A549 (cell line): ENCODE data around the gene MRPL27.

ENCODE experiments used
- EP300 ChIP-seq, 2 experiments: fragments of >200 bp; sonication (Bioruptor Twin); formaldehyde crosslinking; IDR thresholded peaks; 2 replicates in 1 of 2; 3 replicates in 1 of 2; pipeline ENCODE4 v1.6.1; 2016 to 2017
- HEYL ChIP-seq: fragments of 250-450 bp; sonication (Bioruptor Pico); IDR thresholded peaks from 2 replicates; pipeline ENCODE4 v1.8.0; 2021; ENCODE audit warnings: mild to moderate bottlenecking, moderate library complexity

DNA sequence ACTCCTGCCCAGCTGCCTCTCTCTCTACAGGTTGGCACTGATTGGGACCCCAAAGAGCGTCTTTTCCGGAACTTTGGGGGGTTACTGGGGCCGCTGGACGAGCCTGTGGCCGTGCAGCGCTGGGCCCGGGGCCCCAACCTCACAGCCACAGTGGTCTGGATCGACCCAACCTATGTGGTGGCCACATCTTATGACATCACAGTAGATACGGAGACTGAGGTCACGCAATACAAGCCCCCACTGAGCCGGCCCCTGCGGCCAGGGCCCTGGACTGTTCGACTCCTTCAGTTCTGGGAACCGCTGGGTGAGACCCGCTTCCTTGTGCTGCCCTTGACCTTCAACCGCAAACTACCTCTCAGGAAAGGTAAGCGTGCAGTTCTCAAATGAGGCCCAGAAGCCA is 14.8 kb downstream of the MRPL27 start:
- TF ChIP-seq HEYL (CRISPR knock-in tag) (no peak), EP300 (IDR thresholded peaks at IDR 0.05) (no peak)
